RCC 7860 (cell line): ENCODE data around the gene ENDOG.
"Not testable (repeated sequence)": the region's sequence is repeated elsewhere in the genome, so short reads cannot be mapped to it uniquely, and the experiment has no call there.

Source experiments
- DNase-seq: peaks from one replicate; pipeline ENCODE4 v3.0.0-alpha.2; 2015; ENCODE audit warnings: low spot score
- FAIRE-seq: peaks from 2 replicates; lab custom pipeline; 2012; peaks lifted over from hg19 to GRCh38; lab: Jason Lieb, UNC

Gene ENDOG

DNA sequence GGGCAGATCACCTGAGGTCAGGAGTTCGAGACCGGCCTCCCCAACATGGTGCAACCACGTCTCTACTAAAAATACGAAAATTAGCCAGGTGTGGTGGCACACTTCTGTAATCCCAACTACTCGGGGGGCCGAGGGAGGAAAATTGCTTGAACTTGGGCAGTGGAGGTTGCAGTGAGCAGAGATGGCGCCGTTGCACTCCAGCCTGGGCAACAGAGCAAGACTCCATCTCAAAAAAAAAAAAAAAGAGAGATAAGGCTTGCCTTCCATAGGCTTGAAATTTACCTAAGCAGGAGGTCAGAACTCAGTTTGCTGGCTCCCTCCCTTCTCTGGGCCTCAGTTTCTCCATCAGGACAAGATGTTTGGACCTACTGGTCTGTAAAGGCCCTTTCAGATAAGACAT is 10.0 kb downstream of the ENDOG start:
- DNase-seq (no peak), FAIRE-seq (no peak)

DNA sequence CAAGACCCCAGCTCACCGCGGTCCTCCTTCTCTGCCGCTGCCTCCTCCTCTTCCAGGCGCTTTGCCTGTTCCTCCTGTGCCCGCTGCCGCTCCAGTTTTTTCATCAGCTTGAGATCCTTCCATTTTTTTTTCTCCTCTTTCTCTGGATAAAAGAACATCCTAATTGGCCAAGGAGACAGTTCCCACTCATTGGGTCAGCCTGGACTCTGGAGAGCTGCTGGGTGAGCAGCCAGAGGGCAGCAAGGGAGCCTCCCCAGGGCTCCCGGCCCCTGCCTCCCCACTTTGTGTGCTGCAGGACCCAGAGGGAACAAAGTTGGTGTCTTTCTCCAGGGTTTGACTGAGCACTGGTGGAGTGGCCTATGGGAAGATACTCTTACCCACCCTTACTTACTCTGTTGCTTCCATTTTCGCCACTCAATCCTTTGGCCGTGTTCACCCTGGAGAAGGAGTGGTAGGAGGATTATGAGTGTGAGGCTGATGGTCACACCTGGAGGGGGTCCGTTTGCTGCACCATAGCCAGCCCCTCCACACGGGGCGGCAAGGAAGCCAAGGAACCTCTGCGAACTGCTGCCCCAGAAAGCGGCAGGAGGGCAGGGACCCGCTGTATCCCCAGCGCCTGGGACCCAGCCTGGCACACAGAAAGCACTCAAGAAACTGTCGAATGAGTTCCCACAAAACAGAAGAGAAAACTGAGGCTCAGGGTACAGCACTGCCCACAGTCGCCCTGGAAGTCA is 10.6 kb downstream of the ENDOG start:
- DNase-seq (no peak), FAIRE-seq (no peak)

DNA sequence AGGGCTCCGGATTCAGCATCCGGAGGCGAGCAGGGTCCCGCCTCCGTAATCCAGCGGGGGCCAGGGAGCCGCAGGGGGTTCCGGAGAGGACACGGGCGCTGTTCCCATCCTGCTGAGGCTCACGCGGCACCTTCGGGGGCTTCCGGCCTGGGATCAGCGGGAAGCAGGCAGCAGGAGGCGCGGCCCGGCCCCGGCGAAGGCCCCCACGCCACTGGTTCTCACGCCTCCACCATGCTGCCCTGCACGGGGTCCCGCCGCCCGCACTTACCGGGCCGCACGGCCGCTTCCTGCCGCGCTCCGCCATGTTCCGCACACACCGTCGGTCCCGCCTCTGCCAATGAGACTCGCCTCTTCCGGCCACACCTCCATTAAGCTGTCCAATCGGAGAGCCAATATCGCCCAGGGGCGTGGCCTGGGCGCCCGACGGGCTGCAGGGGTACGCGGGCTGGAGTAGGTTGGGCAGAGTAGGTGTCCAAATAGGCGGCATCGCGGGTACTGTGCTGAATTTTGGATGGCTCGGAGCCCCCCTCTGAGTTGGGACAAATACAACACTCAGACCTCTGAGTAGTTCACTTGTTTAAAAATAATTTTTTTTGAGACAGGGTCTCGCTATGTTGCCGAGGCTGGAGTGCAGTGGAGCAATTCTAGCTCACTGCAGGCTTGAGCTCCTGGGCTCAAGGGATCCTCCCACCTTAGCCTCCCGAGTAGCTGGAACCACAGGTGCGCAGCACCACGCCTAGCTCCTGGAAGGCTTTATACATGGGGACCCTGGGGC is 11.4 kb downstream of the ENDOG start, which contains the start of gene SPOUT1:
Gene SPOUT1 (minus strand): TSS at position 318 of the 775 bp plus-strand sequence. CDS start 14 bp downstream, at position 304.
- DNase-seq: peak; percentile 88
- peak; percentile 60 for FAIRE-seq

DNA sequence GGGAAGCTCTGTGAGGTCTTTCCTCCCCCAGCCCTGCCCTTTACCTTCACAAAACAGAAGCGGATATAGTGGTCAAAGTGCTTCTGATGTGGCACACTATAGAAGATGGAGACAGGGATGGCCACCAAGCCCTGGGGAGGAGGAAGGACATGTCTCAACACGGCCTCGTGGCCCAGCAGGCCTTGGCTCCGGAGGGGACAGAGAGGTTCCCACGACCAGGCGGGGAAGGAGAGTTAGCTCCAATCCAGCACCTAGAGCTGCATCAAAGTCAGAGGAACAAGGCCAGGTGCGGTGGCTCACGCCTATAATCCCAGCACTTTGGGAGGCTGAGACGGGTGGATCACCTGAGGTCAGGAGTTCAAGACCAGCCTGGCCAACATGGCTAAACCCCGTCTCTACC is 15.4 kb downstream of the ENDOG start:
- FAIRE-seq (no peak), DNase-seq (no peak)

DNA sequence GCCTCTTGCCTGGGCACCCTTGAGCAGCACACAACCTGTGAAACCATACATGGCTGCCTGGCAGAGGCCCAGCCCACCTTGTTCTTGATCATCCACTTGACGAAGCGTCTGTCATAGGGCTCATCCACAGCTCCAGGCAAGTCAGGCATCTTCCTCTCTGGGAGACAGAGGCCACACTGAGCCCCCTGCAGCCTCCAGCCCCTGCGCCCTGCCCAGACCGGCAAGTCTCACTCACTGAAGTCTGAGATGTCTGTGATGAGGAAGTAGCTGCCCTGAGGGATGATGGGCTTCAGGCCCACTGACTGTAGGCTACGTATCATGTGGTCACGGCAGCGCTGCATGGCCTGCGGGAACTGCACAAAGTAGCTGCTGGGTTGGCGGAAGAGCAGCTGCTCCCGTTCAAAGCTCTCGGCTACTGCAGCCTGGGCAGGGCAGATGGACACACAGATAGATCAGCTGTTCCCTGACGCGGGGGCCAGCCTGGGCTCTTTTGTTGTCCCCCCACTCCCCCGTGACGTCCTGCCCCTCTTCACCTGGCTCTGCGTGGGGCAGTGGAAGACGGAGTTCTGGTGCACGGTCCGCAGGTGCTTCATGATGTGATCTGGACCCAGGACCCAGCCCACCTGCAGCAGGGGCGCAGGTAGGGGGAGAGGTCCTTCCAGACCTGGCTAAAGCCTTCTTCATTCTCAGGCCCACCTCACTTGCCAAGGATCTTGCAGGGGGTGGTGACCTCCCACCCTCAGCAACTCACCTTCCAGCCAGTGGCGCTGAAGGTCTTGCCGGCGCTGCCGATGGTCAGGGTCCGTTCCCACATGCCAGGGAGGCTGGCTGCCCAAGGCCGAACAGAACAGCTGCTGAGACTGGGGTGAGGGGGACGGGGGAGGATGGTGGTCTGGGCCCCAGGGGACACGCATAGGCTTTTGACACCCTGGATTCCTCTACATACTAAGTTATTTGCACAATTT is 17.2 kb downstream of the ENDOG start:
- FAIRE-seq (no peak), DNase-seq (no peak)

DNA sequence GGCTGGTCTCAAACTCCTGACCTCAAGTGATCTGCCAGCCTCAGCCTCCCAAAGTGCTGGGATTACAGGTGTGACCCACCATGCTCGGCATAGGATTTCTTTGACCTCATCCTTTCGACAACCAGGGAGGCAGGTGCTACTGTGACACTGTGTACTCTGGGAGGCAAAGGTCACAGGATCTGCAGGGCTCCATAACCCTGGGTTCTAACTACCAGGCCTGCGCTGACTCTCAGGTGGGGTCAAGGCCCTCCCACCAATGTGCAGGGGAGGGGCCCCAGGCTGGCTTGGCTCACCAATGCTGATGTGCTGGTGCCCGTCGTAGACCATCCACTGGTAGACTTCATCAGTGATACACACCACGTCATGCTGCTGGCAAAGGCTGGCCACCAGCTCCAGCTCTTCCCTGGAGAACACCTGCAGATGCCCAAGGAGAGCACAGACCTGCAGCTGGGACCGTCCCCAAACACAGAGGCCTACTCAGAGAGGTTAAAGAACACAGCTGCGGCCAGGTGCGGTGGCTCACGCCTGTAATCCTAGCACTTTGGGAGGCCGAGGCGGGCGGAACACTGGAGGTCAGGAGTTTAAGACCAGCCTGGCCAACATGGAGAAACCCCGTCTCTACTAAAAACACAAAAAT is 18.3 kb downstream of the ENDOG start:
- FAIRE-seq (no peak), DNase-seq (no peak)

DNA sequence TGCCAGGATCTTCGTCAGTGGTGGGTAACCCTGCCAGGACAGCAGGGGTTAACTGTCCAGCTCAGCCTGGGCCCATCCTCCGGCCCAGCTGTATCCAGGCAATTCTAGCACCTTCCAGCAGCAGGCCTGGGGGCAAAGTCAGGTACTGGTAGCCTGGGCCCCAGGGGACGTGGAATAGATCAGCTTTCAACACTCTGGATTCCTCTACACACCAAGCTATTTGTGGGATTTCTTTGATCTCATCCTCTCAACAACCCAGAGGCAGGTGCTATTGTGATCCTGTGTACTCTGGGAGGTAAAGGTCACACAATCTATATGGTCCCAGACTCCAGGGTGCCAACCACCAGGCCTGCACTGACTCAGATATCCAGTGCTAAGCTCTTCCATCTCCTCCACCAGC is 20.0 kb downstream of the ENDOG start:
- DNase-seq (no peak), FAIRE-seq (no peak)

DNA sequence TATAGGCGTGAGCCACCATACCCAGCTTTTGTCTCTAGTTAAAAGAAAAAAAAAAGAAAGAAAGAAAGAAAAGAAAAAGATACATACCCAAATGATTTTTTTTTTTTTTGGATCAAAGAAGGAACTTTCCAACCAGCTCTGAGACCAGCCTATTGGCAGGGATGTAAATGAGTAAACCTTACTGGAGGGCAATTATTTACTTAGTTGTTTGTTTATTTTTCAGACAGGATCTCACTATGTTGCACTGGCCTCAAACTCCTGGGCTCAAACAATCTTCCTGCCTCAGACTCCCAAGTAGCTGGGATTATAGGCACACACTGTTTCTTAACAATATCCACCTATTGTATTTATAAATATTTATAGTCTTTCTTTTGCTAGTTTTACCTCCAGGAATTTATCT is 22.2 kb downstream of the ENDOG start:
- FAIRE-seq (no peak), DNase-seq (no peak)

DNA sequence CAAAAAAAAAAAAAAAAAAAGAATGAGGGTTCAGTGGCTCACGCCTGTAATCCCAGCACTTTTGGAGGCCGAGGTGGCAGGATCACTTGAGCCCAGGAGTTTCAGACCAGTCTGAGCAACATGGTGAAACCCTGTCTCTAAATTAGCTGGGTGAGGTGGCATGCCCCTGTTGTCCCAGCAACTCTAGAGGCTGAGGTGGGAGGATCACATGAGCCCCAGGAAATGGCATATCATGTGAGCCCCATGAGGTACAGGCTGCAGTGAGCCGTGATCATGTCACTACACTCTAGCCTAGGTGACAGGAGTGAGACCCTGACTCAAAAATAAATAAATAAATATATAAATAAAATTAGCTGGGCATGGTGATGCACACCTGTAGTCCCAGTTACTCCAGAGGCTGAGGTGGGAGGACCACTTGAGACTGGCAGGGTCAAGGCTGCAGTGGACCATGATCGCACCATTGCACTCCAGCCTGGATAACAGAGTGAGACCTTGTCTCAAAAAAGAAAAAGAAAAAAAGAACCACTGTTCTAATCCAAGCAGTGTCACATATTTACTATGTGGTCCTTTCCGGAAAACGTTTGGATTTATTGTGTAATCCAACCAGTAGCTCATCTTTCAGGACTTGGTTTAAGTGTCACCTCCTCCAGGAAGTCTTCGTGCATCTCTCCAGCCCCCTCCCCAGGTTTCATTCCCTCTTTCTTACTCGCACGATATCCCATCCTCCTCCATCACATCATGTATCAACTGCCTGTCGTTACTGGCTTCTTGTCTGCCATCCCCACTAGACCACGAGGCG is 23.6 kb downstream of the ENDOG start:
- DNase-seq: no peak
- no peak for FAIRE-seq

DNA sequence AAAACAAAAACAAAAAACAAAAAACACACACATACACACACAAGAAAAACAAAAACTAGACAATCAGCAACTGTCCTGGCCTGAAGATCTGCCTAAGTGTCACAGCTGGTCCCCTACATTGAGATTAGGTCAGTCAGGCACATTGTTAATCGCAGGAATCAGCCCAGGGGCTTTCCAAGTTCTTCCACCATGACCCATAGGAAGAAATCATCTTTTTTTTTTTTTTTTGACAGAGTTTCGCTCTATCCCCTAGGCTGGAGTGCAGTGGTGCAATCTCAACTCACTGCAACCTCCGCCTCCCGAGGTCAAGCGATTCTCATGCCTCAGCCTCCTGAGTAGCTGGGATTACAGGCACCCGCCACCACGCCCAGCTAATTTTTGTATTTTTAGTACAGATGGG is 24.9 kb downstream of the ENDOG start:
- FAIRE-seq, DNase-seq: not testable (repeated sequence)

DNA sequence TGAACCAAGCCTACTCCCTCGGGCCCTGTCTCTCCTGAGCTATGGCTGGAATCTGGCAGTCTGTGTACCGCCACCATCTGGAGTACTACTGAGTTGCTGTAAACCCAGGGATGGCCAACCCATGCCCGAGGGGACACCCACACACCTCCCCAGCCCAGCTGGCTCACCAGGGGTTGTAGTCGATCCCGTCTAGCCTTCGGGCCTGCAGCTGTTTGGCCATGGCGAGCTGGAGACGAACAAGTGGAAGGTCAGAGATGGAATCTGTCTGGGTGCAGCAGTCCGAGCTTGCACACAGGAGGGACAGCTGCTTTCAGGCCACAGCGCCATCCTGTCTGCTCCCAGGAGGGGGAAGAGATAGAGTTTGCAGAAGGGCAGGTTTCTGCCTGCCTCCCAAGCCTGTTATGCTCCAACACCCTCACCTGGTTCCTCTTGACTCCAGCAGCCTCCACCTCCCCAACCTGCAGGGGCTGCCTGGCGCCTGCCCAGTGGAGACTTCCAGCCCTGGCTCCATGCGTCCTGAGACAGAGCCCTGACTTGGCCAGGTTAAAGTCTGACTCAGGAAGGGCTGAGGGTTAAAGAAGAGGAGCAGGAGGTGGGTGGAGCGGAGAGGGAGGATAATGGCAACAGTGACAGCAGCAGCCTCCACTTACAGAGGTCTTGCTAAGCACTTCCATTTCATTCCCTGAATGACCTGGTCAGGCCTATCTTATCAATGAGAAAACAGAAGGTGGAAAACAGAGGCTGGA is 27.1 kb downstream of the ENDOG start:
- DNase-seq (no peak), FAIRE-seq (no peak)

DNA sequence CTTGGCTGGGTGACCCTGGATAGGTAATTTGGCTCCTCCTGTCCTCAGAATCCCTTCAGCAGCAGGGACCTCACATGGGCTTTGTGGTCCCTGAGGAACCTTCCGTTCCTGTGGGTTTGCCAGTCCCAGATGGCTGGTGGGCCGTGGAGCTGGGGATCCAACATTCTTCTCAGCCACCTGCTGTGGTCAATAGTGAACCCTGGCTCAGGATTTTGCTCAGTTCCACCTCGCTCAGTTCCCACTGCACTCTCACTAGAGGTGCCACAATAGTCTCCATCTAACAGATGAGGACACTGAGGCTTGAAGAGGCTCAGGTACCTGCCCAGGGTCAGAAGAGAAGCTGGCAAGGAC is 28.4 kb downstream of the ENDOG start:
- FAIRE-seq (no peak), DNase-seq (no peak)

DNA sequence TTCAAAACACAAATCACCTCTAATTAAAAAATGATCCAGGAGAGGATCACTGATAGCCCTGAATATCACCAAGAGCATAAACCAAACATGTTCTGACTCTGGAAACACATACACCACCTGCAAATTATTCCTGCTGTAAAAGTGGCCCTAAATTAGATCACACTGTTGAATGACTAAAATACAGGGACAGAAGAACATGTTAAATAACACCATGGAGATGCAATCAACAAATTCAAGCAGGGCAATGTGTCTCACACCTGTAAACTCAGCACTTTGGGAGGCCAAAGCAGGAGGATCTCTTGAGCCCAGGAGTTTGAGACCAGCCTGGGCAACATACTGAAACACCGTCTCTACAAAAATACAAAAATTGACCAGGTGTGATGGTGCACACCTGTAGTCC is 29.5 kb downstream of the ENDOG start:
- DNase-seq (no peak), FAIRE-seq (no peak)

DNA sequence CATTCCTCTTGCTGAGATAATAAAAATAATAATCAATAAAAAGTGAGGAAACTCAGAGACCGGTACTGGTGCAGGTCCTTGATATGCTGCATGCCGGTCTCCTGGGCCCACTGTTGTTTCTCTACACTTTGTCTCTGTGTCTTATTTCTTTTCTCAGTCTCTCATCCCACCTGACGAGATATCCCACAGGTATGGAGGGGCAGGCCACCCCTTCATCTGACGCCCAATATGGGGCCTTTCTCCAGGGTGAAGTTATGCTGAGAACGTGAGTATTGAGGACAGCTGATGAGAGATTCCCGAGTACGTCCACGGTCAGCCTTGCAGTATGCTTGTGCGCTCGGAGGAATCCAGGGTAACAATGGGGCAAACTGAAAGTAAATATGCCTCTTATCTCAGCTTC is 32.7 kb downstream of the ENDOG start:
- not testable (repeated sequence) for DNase-seq

DNA sequence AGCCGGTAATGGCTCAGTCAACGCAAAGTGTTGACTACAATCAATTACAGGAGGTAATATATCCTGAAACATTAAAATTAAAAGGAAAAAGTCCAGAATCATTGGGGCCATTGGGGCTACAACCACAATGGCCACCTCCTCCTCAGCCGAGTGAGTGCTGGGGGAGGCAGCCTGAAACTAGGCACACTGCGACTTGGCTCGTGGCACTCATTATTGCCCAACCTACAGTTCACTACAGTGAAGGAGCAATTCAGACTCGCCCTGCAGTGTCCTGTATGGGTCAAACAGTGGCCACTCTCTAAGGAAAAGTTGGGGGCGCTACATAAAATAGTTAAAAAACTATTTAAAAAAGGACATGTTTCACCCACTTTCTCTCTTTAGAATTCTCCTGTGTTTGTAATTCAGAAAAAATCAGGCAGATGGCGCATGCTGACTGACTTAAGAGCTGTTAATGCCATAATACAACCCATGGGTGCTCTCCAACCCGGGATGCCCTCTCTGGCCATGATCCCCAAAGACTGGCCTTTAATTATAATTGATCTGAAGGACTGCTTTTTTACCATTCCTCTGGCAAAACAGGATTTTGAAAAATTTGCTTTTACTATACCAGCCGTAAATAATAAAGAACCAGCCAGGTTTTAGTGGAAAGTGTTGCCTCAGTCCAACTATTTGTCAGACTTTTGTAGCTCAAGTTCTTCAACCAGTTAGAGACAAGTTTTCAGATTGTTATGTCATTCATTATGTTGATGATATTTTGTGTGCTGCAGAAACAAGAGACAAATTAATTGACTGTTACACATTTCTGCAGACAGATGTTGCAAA is 33.7 kb downstream of the ENDOG start:
- peak; percentile 17 for FAIRE-seq
- DNase-seq: peak; percentile 23

More for the DNA sequence above, 32.7 kb downstream of the ENDOG start:
- not testable (repeated sequence) for FAIRE-seq

DNA sequence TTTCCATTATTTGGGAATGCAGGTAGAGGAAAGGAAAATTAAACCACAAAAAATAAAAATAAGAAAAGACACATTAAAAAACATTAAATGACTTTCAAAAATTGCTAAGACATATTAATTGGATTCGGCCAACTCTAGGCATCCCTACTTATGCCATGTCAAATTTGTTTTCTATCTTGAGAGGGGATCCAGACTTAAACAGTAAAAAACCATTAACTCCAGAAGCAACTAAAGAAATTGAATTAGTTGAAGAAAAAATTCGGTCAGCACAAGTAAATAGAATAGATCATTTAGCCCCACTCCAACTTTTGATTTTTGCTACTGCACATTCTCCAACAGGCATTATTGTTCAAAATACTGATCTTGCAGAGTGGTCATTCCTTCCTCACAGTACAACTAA is 34.3 kb downstream of the ENDOG start:
- not testable (repeated sequence) for DNase-seq, FAIRE-seq

DNA sequence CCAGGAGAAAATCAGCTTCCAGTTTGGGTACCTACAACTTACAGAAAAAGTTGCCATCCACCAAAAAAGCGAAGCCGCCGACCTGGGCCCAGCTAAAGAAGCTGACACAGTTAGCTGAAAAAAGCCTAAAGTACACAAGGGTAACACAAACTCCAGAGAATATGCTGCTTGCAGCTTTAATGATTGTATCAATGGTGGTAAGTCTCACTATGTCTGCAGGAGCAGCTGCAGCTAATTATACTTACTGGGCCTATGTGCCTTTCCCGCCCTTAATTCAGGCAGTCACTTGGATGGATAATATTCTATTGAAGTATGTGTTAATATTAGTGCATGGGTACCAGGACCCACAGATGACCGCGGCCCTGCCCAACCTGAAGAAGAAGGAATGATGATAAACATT is 36.2 kb downstream of the ENDOG start:
- DNase-seq, FAIRE-seq: not testable (repeated sequence)

DNA sequence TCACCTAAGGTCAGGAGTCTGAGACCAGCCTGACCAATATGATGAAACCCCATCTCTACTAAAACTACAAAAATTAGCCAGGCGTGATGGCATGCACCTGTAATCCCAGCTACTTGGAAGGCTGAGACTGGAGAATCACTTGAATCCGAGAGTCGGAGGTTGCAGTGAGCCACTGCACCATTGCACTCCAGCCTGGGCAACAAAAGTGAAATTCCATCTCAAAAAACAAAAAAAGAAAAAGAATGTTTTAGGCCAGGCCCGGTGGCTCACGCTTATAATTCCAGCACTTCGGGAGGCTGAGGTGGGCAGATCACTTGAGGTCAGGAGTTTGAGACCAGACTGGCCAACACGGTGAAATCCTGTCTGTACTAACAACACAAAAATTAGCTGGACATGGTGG is 40.2 kb downstream of the ENDOG start:
- FAIRE-seq: not testable (repeated sequence)

More for the DNA sequence above, 40.2 kb downstream of the ENDOG start:
- DNase-seq: not testable (repeated sequence)
